GM18498 (cell line): Measurements from ENCODE around the gene ZMIZ1.

Experiments used
- ATAC-seq: cut with Tn5 transposase; IDR thresholded peaks from one replicate; pipeline ENCODE4 v1.9.1; 2021; ENCODE audit warnings: mild to moderate bottlenecking, moderate library complexity; ENCODE audit not compliant: unreplicated experiment

Gene ZMIZ1

DNA sequence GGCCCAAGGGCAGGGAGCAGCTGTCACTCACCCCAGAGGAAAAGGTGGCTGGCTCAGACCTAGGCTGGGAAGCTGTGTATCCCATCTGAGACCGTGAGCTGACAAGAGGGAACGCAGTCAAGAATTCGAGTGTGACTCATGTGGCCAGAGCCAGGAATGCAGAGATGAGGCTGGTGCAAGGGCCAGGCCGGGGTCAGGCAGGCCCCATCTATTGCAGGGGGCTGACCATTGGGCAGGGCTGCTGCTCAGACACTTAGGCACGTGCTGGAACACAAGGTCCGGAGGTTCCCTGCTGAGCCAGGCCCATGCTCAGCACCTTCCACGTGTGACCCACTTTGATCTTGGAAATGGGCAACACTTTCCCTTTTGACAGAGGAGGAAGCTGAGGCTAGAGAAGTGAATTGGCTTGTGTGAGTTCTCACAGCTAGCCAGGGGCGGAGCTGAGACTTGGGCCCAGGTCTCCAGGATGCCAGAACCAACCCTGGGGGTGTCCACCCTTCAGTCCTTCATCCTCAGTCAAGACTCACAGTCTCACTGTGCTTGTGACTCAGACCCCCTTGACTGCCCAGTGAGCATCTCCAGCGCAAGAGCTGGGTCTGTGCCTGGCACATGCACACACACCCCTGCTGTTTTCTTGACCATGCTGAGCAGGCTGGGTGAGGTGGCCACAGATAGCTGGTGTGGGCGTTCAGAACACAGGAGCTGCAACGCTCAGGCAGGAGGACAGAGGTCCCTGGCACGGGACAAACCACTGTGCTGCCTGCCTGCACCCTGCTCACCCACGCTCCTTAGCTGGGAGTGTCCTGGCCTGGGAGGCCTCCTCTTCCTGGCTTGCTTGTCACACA is 230.9 kb downstream of the ZMIZ1 start:
- no peak for ATAC-seq

DNA sequence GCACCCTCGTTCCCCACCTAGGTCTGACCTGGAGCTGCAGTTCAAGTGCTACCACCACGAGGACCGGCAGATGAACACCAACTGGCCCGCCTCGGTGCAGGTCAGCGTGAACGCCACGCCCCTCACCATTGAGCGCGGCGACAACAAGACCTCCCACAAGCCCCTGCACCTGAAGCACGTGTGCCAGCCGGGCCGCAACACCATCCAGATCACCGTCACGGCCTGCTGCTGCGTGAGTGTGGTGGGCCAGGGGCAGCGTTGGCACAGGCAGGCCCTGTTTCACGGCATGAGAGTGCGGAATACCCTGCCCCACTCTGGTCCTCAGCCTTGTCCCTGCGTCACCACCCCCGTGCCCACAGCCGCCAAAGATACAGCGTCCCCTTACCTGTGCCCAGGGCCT is 231.9 kb downstream of the ZMIZ1 start:
- no peak for ATAC-seq

DNA sequence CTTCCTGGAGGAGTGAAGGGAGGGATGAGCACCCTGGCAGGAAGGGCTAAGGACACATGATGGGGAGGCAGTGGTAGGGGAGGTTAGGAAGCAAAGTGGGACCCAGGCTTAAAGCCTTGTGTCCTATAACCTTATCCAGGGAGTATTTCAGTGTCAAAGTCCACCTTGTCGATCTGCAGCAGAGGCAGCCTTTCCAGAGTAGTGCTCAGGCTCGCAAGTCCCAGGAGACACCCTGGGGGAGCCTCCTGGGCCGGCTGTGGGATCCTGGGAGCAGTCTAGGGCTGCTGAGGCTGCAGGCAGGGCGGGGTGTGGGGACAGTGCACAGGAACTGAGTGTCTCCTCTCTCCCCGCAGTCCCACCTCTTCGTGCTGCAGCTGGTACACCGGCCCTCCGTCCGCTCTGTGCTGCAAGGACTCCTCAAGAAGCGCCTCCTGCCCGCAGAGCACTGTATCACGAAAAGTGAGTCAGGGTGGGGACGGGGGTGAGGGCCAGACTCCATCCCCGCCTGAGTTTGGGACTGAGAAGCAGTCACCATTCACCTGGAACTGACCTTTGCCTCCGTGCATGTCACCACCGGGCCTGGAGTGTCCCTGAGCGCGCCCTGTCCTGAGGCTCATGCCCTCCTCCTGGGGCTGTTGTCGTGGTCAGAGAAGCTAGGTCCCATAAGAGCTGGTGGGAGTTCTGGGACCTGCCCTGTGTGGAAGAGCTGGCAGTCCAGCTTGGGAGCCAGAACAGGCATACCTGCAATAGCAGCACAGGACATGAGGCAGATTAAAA is 233.2 kb downstream of the ZMIZ1 start:
- ATAC-seq = no peak

- no peak for ATAC-seq
Observed at GRCh38 chr10:79303631-79304478, 235.1 kb downstream of the ZMIZ1 start.

DNA sequence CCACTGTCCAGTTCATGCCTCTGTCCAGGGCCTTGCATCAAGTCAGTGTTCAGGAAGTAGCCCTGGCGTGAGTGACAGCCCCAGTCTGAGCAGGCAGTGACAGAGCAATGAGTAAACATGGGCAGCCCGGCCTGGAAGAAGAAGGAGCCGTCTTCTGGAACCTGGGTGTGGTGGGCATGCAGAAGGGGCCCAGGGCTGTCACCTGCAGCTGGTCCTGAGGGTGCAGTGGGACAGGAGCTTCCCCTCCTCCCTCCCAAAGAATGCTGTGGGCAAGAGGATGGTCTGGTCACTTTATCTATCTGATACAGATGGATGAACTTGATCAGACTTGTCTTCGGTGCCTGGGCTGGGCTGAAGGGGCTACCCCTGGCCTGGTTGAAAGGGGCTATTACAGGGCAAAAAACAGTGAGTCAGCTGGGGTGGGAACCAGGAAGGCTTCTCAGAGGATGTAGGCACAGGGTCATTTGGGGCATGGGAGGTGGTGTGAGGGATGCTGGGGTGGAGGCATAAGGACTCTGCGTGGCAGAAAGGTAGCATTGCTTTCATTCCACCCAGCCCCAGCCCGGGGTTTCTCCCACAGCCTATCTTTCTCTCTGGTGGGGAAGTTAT is 235.8 kb downstream of the ZMIZ1 start:
- ATAC-seq = no peak

- ATAC-seq = no peak
Observed at GRCh38 chr10:79305515-79305914, 236.7 kb downstream of the ZMIZ1 start.

DNA sequence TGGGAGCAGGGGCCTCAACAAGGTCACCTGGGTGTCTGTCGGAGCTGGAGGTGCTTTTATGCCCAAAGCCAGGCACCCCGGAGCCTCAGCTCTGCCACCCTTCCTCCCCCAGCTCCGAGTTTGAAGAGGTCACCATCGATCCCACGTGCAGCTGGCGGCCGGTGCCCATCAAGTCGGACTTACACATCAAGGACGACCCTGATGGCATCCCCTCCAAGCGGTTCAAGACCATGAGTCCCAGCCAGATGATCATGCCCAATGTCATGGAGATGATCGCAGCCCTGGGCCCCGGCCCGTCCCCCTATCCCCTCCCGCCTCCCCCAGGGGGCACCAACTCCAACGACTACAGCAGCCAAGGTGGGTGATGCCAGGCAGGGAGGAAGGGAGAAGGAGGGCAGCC is 237.2 kb downstream of the ZMIZ1 start:
- no peak for ATAC-seq

DNA sequence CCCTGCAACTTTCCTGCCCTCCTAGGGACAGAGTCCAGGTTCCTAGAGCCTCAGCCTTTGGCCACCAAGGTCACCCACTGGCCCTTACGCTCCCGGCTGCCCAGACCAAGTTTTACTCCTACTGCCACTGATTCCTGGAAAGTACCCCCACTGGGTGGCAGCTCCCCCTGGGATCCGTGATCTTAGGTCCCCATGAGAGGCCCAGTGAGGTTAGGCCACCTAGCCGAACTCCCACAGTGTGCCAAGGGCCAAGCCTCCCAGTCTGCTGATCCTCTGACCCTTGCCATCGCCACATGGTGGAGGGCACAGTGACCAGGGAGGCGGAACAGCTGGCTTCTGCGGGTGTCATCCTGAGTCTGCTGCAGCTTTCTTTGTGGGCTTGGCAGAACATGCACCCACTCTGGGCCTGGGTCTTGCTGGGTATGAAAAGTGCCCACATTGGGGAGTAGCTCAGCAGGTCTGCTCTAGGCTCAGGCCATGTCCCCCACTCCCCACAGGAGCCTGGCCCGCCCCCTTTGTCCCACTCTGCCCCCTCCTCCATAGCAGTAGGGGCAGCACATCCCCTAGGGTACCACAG is 238.0 kb downstream of the ZMIZ1 start:
- ATAC-seq = no peak

- ATAC-seq = no peak
Observed at GRCh38 chr10:79308016-79308415, 239.2 kb downstream of the ZMIZ1 start.

- ATAC-seq = no peak
Observed at GRCh38 chr10:79308969-79309665, 240.4 kb downstream of the ZMIZ1 start.

GRCh38 chr10:79310200-79310865 is 241.6 kb downstream of the ZMIZ1 start:
- no peak for ATAC-seq

- no peak for ATAC-seq
Observed at GRCh38 chr10:79310911-79311573, 242.3 kb downstream of the ZMIZ1 start.

DNA sequence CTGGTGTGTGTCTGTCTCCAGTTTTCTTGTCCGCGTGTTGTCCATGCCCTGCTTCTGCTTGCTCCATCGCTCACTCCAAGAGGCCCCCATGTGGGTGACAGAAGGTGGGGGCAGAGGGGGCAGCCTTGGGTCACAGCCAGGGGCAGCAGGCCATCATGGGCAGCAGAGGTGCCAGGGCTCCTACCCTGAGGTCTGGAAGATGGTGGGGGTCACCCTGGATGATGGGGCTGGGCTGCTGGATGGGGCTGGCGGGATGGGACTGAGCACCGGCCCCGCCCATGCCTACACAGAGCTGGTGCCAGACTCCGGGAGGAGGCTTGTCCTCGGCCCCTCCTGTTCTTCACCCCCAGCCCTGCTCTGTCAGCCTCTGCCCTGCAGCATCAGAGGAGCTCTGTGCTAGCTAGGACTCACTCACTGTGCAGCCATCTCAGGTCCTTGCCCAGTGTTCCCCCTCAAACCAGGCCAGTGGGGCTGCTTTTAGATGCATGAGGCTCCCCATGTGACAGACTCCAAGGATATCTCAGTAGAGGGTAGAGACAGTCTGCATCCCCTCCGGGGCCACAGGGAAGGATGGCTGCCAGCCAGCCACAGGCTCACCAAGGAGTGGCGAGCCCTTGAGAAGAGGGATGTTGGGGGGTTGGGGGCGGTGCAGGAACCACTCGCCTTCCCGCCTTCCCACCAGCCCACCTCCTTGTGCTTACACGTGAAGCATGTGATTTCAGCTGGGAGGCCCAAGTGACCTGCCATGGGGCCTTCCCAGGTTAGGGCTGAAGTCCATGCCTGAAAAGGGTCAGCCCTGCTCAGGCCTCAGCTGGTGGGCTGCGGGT is 243.0 kb downstream of the ZMIZ1 start:
- ATAC-seq = no peak

DNA sequence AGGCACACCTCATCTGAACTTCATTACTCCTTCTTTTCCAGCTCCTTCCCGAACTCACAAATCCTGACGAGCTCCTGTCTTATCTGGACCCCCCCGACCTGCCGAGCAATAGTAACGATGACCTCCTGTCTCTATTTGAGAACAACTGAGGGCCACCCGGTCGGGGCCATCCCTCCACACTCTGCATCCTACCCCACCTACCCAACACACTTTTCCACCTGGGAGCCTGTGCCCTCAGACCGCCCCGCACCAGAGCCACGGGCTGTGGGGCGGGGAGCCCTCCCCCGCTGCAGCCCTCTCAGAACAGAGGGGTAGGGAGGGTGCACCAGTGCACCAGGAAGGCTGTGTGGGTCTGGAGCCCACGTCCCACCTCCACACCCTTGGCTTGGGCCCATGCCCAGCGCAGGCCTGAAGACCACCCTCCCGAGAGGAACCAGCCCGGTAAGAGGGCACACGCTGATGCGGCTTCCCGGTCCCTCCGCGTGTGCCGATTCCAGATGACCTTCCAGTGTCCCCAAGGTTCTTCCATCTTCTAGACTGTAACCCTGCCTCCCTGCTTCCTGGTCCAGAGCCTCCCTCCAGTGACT is 243.9 kb downstream of the ZMIZ1 start:
- no peak for ATAC-seq

DNA sequence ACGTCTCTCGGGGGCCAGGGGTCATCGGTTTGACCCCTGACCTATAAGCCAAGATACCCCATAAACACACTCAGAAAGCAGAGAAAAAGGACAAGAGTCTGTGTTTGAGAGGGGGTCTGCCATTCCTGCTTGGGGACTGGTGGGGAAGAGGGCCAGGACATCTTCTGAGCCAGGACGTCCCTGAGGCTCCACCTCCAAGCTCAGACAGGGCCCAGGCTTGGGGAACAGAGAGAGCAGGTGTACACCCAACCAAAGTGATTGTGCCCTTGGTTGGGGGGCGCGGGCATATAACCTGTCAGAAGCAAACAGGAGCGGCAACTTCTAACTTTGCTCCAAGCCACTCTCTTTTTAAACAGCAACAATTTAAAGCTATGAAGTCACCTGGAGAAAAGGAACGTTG is 244.6 kb downstream of the ZMIZ1 start:
- ATAC-seq = no peak

GRCh38 chr10:79313911-79314439 is 245.2 kb downstream of the ZMIZ1 start:
- ATAC-seq = no peak
